ENCODE measurements around the gene FAT4. TPM values are rescaled to one million over a fixed set of nuclear protein-coding genes. Genes with fewer than 3 reads are reported as not detected.

FAT4 gene
- total RNA-seq, 1 experiment from 2014 or later, result 1.0 TPM

GRCh38 chr4:125315576-125316400 is 1.0 kb downstream of the FAT4 start:
- in situ Hi-C loops (cut with HindIII; ENCODE audit: low pct_unique_long_range_greater_than_20kb, low sequenced_read_pairs), result no loop called here
- peak; percentile 28 for DNase-seq (ENCODE audit: low read depth, low spot score)

- no peak for DNase-seq (ENCODE audit: low read depth, low spot score)
- in situ Hi-C loops (cut with HindIII; ENCODE audit: low pct_unique_long_range_greater_than_20kb, low sequenced_read_pairs), result no loop called here
These were observed 1.6 kb downstream of the FAT4 start for GRCh38 chr4:125316401-125316790.

- no peak for DNase-seq (ENCODE audit: low read depth, low spot score)
These were observed 2.2 kb downstream of the FAT4 start for GRCh38 chr4:125316791-125317524.

GRCh38 chr4:125317525-125317877 is 2.7 kb downstream of the FAT4 start:
- in situ Hi-C loops (cut with HindIII; ENCODE audit: low pct_unique_long_range_greater_than_20kb, low sequenced_read_pairs), result no loop called here

More at GRCh38 chr4:125316791-125317524, 2.2 kb downstream of the FAT4 start:
- in situ Hi-C loops (cut with HindIII; ENCODE audit: low pct_unique_long_range_greater_than_20kb, low sequenced_read_pairs), result no loop called here

GRCh38 chr4:125319311-125319710 is 4.6 kb downstream of the FAT4 start:
- in situ Hi-C loops (cut with HindIII; ENCODE audit: low pct_unique_long_range_greater_than_20kb, low sequenced_read_pairs), result no loop called here
- DNase-seq (ENCODE audit: low read depth, low spot score), result no peak

More at GRCh38 chr4:125317525-125317877, 2.7 kb downstream of the FAT4 start:
- DNase-seq (ENCODE audit: low read depth, low spot score), result peak; percentile 29

- DNase-seq (ENCODE audit: low read depth, low spot score), result no peak
- in situ Hi-C loops (cut with HindIII; ENCODE audit: low pct_unique_long_range_greater_than_20kb, low sequenced_read_pairs), result no loop called here
These were observed 7.1 kb downstream of the FAT4 start for GRCh38 chr4:125321709-125322365.

- in situ Hi-C loops (cut with HindIII; ENCODE audit: low pct_unique_long_range_greater_than_20kb, low sequenced_read_pairs), result no loop called here
These were observed 7.6 kb downstream of the FAT4 start for GRCh38 chr4:125322366-125322730.

GRCh38 chr4:125323654-125324053 is 8.9 kb downstream of the FAT4 start:
- in situ Hi-C loops (cut with HindIII; ENCODE audit: low pct_unique_long_range_greater_than_20kb, low sequenced_read_pairs), result no loop called here
- no peak for DNase-seq (ENCODE audit: low read depth, low spot score)

More at GRCh38 chr4:125322366-125322730, 7.6 kb downstream of the FAT4 start:
- DNase-seq (ENCODE audit: low read depth, low spot score), result no peak

GRCh38 chr4:125325733-125326132 is 11.0 kb downstream of the FAT4 start:
- in situ Hi-C loops (cut with HindIII; ENCODE audit: low pct_unique_long_range_greater_than_20kb, low sequenced_read_pairs), result no loop called here
- no peak for DNase-seq (ENCODE audit: low read depth, low spot score)

- in situ Hi-C loops (cut with HindIII; ENCODE audit: low pct_unique_long_range_greater_than_20kb, low sequenced_read_pairs), result no loop called here
- DNase-seq (ENCODE audit: low read depth, low spot score), result no peak
These were observed 16.4 kb downstream of the FAT4 start for GRCh38 chr4:125331116-125331515.

GRCh38 chr4:125334926-125335325 is 20.2 kb downstream of the FAT4 start:
- no peak for DNase-seq (ENCODE audit: low read depth, low spot score)

GRCh38 chr4:125338814-125339213 is 24.1 kb downstream of the FAT4 start:
- DNase-seq (ENCODE audit: low read depth, low spot score), result no peak
- in situ Hi-C loops (cut with HindIII; ENCODE audit: low pct_unique_long_range_greater_than_20kb, low sequenced_read_pairs), result no loop called here

More at GRCh38 chr4:125334926-125335325, 20.2 kb downstream of the FAT4 start:
- in situ Hi-C loops (cut with HindIII; ENCODE audit: low pct_unique_long_range_greater_than_20kb, low sequenced_read_pairs), result no loop called here

GRCh38 chr4:125344198-125344597 is 29.4 kb downstream of the FAT4 start:
- in situ Hi-C loops (cut with HindIII; ENCODE audit: low pct_unique_long_range_greater_than_20kb, low sequenced_read_pairs), result no loop called here

GRCh38 chr4:125346616-125347015 is 31.9 kb downstream of the FAT4 start:
- DNase-seq (ENCODE audit: low read depth, low spot score), result no peak
- in situ Hi-C loops (cut with HindIII; ENCODE audit: low pct_unique_long_range_greater_than_20kb, low sequenced_read_pairs), result no loop called here

More at GRCh38 chr4:125344198-125344597, 29.4 kb downstream of the FAT4 start:
- DNase-seq (ENCODE audit: low read depth, low spot score), result no peak

- no peak for DNase-seq (ENCODE audit: low read depth, low spot score)
- in situ Hi-C loops (cut with HindIII; ENCODE audit: low pct_unique_long_range_greater_than_20kb, low sequenced_read_pairs), result no loop called here
These were observed 35.8 kb downstream of the FAT4 start for GRCh38 chr4:125350470-125351135.

GRCh38 chr4:125352521-125352920 is 37.8 kb downstream of the FAT4 start:
- DNase-seq (ENCODE audit: low read depth, low spot score), result no peak
- in situ Hi-C loops (cut with HindIII; ENCODE audit: low pct_unique_long_range_greater_than_20kb, low sequenced_read_pairs), result no loop called here

- DNase-seq (ENCODE audit: low read depth, low spot score), result no peak
- in situ Hi-C loops (cut with HindIII; ENCODE audit: low pct_unique_long_range_greater_than_20kb, low sequenced_read_pairs), result no loop called here
These were observed 38.4 kb downstream of the FAT4 start for GRCh38 chr4:125353131-125353530.

- no peak for DNase-seq (ENCODE audit: low read depth, low spot score)
- in situ Hi-C loops (cut with HindIII; ENCODE audit: low pct_unique_long_range_greater_than_20kb, low sequenced_read_pairs), result no loop called here
These were observed 41.0 kb downstream of the FAT4 start for GRCh38 chr4:125355791-125356190.
